ENCODE data around the gene SHROOM4. TPM values are rescaled to one million over a fixed set of nuclear protein-coding genes. Genes with fewer than 3 reads are reported as not detected.

SHROOM4 gene
- total RNA-seq, 1 experiment from 2014 or later: 7.1 TPM

DNA sequence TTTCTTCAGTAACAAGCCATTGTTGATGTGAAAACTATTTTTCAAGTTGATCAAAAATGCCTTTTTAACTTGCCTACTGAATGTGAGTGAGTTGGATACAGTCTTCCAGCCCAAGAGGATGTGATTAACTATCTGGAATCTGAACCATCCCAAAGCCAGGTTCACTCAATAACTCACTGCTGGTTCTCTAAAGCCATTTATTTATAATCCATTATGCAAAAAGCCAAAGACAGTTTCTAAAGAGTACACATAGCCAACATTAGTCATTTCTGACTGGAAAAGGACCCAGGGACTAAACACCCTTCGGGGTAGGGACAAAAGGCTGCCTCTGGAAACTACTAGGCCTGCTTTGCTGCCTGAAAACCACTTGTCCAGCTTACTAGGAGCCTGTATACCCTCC lies 109.6 kb downstream of the SHROOM4 start (continued):
- no peak for TF ChIP-seq FOXK1 (CRISPR knock-in tag; IDR thresholded peaks at IDR 0.05)
- TF ChIP-seq ATF6 (CRISPR knock-in tag; IDR thresholded peaks at IDR 0.05): no peak

DNA sequence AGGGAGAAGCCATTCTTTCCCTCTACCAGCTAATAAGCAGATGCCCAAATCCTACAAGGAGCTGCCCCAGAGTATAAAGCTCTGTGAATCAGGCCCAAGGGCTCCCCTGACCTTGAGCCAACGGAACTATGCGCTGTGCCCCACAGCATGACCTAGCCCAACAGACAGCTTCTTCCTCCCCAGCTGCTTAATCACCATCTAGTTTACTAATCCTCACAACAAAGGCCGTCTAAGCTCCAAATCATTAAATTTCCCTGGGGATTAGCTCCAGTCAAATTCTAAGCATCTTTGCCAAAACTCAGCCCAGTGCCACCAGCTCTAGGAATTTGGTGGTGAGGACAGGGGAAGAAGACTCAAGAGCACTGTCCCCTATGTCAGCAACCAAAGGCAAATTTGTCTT lies 113.1 kb downstream of the SHROOM4 start:
- POLR2A ChIA-PET: no interaction called here
- peak; percentile 75 for ATAC-seq
- CTCF ChIA-PET: interaction anchor here (0.8 to 1.1 kb wide), 3 partner anchors 10 to 113 kb away, joined by 3 to 5 read pairs (median 4); partner anchors contain the start of gene SHROOM4
- Mint-ChIP-seq H3K9me3 (no peaks in the 10 kb centered on the region), H3K4me1 (peaks cover 66% of the 10 kb centered on the region), H3K27me3 (ENCODE audit: low read depth) (no peaks in the 10 kb centered on the region), H3K4me3 (no peak overlapping the region), H3K36me3 (no peaks in the 10 kb centered on the region), H3K27ac (peak overlapping the region; percentile 79)
- no peak for DNase-seq (ENCODE audit: low spot score)
- TF ChIP-seq OVOL2 (CRISPR knock-in tag; IDR thresholded peaks at IDR 0.05; ENCODE audit: borderline replicate concordance) (no peak), ZNF263 (CRISPR knock-in tag; IDR thresholded peaks at IDR 0.05; ENCODE audit: low read depth) (no peak), FOXJ3 (CRISPR knock-in tag; IDR thresholded peaks at IDR 0.05; ENCODE audit: borderline replicate concordance) (no peak), HMGA2 (CRISPR knock-in tag; IDR thresholded peaks at IDR 0.05) (no peak), TCF7 (CRISPR knock-in tag; IDR thresholded peaks at IDR 0.05; ENCODE audit: low read depth) (no peak), NR3C1 (CRISPR knock-in tag; conservative IDR thresholded peaks at IDR 0.05; ENCODE audit: low read depth) (no peak), CREM (CRISPR knock-in tag; IDR thresholded peaks at IDR 0.05) (no peak), E2F1 (CRISPR knock-in tag; IDR thresholded peaks at IDR 0.05) (no peak), FOXK1 (CRISPR knock-in tag; IDR thresholded peaks at IDR 0.05) (no peak), GRHL2 (CRISPR knock-in tag; IDR thresholded peaks at IDR 0.05; ENCODE audit: insufficient replicate concordance, severe bottlenecking) (no peak), NFYB (CRISPR knock-in tag; conservative IDR thresholded peaks at IDR 0.05; ENCODE audit: low read depth) (no peak), NFATC4 (CRISPR knock-in tag; IDR thresholded peaks at IDR 0.05) (no peak), MXD4 (CRISPR knock-in tag; IDR thresholded peaks at IDR 0.05; ENCODE audit: borderline replicate concordance) (no peak), ZNF219 (CRISPR knock-in tag; IDR thresholded peaks at IDR 0.05; ENCODE audit: borderline replicate concordance) (no peak), SMAD3 (CRISPR knock-in tag; IDR thresholded peaks at IDR 0.05; ENCODE audit: borderline replicate concordance) (no peak), ZBTB21 (CRISPR knock-in tag; IDR thresholded peaks at IDR 0.05; ENCODE audit: borderline replicate concordance) (no peak)
- TF ChIP-seq, protein P1, sequence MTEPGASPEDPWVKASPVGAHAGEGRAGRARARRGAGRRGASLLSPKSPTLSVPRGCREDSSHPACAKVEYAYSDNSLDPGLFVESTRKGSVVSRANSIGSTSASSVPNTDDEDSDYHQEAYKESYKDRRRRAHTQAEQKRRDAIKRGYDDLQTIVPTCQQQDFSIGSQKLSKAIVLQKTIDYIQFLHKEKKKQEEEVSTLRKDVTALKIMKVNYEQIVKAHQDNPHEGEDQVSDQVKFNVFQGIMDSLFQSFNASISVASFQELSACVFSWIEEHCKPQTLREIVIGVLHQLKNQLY (CRISPR knock-in tag; IDR thresholded peaks at IDR 0.05): no peak
- TF ChIP-seq, protein P2, sequence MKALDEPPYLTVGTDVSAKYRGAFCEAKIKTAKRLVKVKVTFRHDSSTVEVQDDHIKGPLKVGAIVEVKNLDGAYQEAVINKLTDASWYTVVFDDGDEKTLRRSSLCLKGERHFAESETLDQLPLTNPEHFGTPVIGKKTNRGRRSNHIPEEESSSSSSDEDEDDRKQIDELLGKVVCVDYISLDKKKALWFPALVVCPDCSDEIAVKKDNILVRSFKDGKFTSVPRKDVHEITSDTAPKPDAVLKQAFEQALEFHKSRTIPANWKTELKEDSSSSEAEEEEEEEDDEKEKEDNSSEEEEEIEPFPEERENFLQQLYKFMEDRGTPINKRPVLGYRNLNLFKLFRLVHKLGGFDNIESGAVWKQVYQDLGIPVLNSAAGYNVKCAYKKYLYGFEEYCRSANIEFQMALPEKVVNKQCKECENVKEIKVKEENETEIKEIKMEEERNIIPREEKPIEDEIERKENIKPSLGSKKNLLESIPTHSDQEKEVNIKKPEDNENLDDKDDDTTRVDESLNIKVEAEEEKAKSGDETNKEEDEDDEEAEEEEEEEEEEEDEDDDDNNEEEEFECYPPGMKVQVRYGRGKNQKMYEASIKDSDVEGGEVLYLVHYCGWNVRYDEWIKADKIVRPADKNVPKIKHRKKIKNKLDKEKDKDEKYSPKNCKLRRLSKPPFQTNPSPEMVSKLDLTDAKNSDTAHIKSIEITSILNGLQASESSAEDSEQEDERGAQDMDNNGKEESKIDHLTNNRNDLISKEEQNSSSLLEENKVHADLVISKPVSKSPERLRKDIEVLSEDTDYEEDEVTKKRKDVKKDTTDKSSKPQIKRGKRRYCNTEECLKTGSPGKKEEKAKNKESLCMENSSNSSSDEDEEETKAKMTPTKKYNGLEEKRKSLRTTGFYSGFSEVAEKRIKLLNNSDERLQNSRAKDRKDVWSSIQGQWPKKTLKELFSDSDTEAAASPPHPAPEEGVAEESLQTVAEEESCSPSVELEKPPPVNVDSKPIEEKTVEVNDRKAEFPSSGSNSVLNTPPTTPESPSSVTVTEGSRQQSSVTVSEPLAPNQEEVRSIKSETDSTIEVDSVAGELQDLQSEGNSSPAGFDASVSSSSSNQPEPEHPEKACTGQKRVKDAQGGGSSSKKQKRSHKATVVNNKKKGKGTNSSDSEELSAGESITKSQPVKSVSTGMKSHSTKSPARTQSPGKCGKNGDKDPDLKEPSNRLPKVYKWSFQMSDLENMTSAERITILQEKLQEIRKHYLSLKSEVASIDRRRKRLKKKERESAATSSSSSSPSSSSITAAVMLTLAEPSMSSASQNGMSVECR (CRISPR knock-in tag; IDR thresholded peaks at IDR 0.05; ENCODE audit: borderline replicate concordance): no peak

Data from WTC11 (cell line).